H1 (cell line): Measurements from ENCODE around the gene ZNF37A.

Experiments
- EP300 ChIP-seq, 2 experiments: IDR thresholded peaks; 1 replicate in 1 of 2; 2 replicates in 1 of 2; pipeline ENCODE4 v1.6.1; 2011 to 2012; ENCODE audit warnings: low read depth in 2 of 2, low read length in 2 of 2, mild to moderate bottlenecking in 2 of 2, borderline replicate concordance in 1 of 2, inconsistent platforms in 1 of 2, moderate library complexity in 1 of 2
- GTF2F1 ChIP-seq: IDR thresholded peaks from 2 replicates; pipeline ENCODE4 v1.6.1; 2012; ENCODE audit warnings: low read depth, low read length, improper control_type of control experiment, borderline replicate concordance
- POLR2A ChIP-seq, 2 experiments: IDR thresholded peaks; 1 replicate in 1 of 2; 2 replicates in 1 of 2; pipeline ENCODE4 v1.6.1; 2011; ENCODE audit warnings: low read depth in 2 of 2, low read length in 2 of 2, mild to moderate bottlenecking in 2 of 2; ENCODE audit errors: control extremely low read depth in 1 of 2
- POLR2AphosphoS5 ChIP-seq: IDR thresholded peaks from 2 replicates; pipeline ENCODE4 v1.6.1; 2011; ENCODE audit warnings: low read depth, low read length
- SUZ12 ChIP-seq: fragments of 200-600 bp; sonication (generic); IDR thresholded peaks from 2 replicates; pipeline ENCODE4 v1.6.1; 2012; ENCODE audit warnings: mild to moderate bottlenecking, inconsistent platforms, low read length, moderate library complexity, mixed read lengths
- ZNF274 ChIP-seq: IDR thresholded peaks from 2 replicates; pipeline ENCODE4 v1.7.0; 2012; ENCODE audit warnings: low read length, borderline replicate concordance; ENCODE audit errors: extremely low read depth
- TF ChIP-seq, protein P1 (sequence below), 3 experiments: IDR thresholded peaks; 1 replicate in 2 of 3; 2 replicates in 1 of 3; pipeline versions ENCODE4 v1.5.1 to v1.6.1; 2011; ENCODE audit warnings: low read length in 3 of 3, mild to moderate bottlenecking in 3 of 3, inconsistent platforms in 2 of 3, low read depth in 1 of 3, moderate library complexity in 1 of 3; ENCODE audit not compliant: insufficient read depth in 1 of 3; ENCODE audit errors: control extremely low read depth in 1 of 3
- TF ChIP-seq, protein P2 (sequence below): IDR thresholded peaks from 2 replicates; pipeline ENCODE4 v1.6.1; 2012; ENCODE audit warnings: inconsistent platforms

- TF ChIP-seq EP300 (IDR thresholded peaks at IDR 0.05; ENCODE audit: borderline replicate concordance in 1 of 2, low read depth in 2 of 2, low read length in 2 of 2) (no peak), POLR2A (IDR thresholded peaks at IDR 0.05; ENCODE audit: control extremely low read depth in 1 of 2, low read depth in 2 of 2, low read length in 2 of 2) (no peak), SUZ12 (no peak), ZNF274 (no peak), GTF2F1 (no peak), POLR2AphosphoS5 (no peak)
- TF ChIP-seq, protein P1, sequence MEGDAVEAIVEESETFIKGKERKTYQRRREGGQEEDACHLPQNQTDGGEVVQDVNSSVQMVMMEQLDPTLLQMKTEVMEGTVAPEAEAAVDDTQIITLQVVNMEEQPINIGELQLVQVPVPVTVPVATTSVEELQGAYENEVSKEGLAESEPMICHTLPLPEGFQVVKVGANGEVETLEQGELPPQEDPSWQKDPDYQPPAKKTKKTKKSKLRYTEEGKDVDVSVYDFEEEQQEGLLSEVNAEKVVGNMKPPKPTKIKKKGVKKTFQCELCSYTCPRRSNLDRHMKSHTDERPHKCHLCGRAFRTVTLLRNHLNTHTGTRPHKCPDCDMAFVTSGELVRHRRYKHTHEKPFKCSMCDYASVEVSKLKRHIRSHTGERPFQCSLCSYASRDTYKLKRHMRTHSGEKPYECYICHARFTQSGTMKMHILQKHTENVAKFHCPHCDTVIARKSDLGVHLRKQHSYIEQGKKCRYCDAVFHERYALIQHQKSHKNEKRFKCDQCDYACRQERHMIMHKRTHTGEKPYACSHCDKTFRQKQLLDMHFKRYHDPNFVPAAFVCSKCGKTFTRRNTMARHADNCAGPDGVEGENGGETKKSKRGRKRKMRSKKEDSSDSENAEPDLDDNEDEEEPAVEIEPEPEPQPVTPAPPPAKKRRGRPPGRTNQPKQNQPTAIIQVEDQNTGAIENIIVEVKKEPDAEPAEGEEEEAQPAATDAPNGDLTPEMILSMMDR (IDR thresholded peaks at IDR 0.05; ENCODE audit: control extremely low read depth in 1 of 3, insufficient read depth in 1 of 3, low read depth in 1 of 3, low read length in 3 of 3) = no peak
- TF ChIP-seq, protein P2, sequence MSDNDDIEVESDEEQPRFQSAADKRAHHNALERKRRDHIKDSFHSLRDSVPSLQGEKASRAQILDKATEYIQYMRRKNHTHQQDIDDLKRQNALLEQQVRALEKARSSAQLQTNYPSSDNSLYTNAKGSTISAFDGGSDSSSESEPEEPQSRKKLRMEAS = no peak
Observed at GRCh38 chr10:38093816-38094157, 350 bp upstream of the ZNF37A start.
